Measurements from ENCODE around the gene KAT7. TPM values are rescaled to one million over a fixed set of nuclear protein-coding genes. Genes with fewer than 3 reads are reported as not detected.

Gene KAT7
- total RNA-seq, 1 experiment from 2014 or later, result 79.5 TPM

- no peaks in the 10 kb centered on the region for H4K20me1 ChIP-seq (ENCODE audit: insufficient read depth)
- no peaks in the 10 kb centered on the region for H3K79me2 ChIP-seq (ENCODE audit: insufficient read depth, low read length)
- no peak overlapping the region for H3K27ac ChIP-seq (ENCODE audit: low read depth, low read length)
- H3K27me3 ChIP-seq (ENCODE audit: insufficient read depth, low read length), result no peaks in the 10 kb centered on the region
- TF ChIP-seq ATF3 (IDR thresholded peaks at IDR 0.05), result no peak
- no peak for TF ChIP-seq FOSL1 (IDR thresholded peaks at IDR 0.05; ENCODE audit: low read depth)
- no peak for TF ChIP-seq CEBPB (IDR thresholded peaks at IDR 0.05; ENCODE audit: low read depth)
- no peak overlapping the region for H3K4me2 ChIP-seq (ENCODE audit: low read length)
- intact Hi-C loops (cut with micrococcal nuclease), result no loop called here
- H3K36me3 ChIP-seq (ENCODE audit: control insufficient read depth in 1 of 2, insufficient read depth in 2 of 2, low read length in 2 of 2), result no peaks in the 10 kb centered on the region
- H3K4me3 ChIP-seq (replicated peaks in 1 of 2; ENCODE audit: low read depth in 1 of 2, low read length in 2 of 2), result no peak overlapping the region
- POLR2A ChIA-PET, result no interaction called here
- ATAC-seq (no peak), DNase-seq (ENCODE audit: low read depth, low spot score) (no peak)
- H3K4me1 ChIP-seq (ENCODE audit: control insufficient read depth in 1 of 2, insufficient read depth in 2 of 2, low read length in 2 of 2), result no peaks in the 10 kb centered on the region; a peak in 1 of 4 replicates
- BruUV-seq (replicated peaks), result no TSS peak
- CTCF ChIA-PET, result interaction anchor here (1.0 to 1.3 kb wide), 2 partner anchors 128 to 129 kb away, joined by 4 read pairs; no protein-coding TSS in a partner anchor
- H2AFZ ChIP-seq (ENCODE audit: low read depth, low read length, poor library complexity, severe bottlenecking), result no peak overlapping the region
- RAD21 ChIA-PET (ENCODE audit: low non-redundant PET in 1 of 2, low total read pairs in 2 of 2, uncharacterized antibody in 2 of 2, unreplicated experiment in 2 of 2), result no interaction called here
- H3K9me3 ChIP-seq (ENCODE audit: control insufficient read depth in 1 of 2, insufficient read depth in 1 of 2, low read depth in 1 of 2, low read length in 2 of 2), result no peaks in the 10 kb centered on the region
- H3K9ac ChIP-seq (ENCODE audit: low read length), result no peak overlapping the region
- no peaks in the 10 kb centered on the region for H3K9me2 ChIP-seq (ENCODE audit: insufficient read depth)
These were observed 80.5 kb downstream of the KAT7 start for GRCh38 chr17:49869038-49869374.

- Histone ChIP-seq H3K36me3 (ENCODE audit: control insufficient read depth in 1 of 2, insufficient read depth in 2 of 2, low read length in 2 of 2) (no peaks in the 10 kb centered on the region), H3K79me2 (ENCODE audit: insufficient read depth, low read length) (no peaks in the 10 kb centered on the region), H3K9me3 (ENCODE audit: control insufficient read depth in 1 of 2, insufficient read depth in 1 of 2, low read depth in 1 of 2, low read length in 2 of 2) (no peaks in the 10 kb centered on the region), H4K20me1 (ENCODE audit: insufficient read depth) (no peaks in the 10 kb centered on the region), H3K9me2 (ENCODE audit: insufficient read depth) (no peaks in the 10 kb centered on the region), H2AFZ (ENCODE audit: low read depth, low read length, poor library complexity, severe bottlenecking) (no peak overlapping the region), H3K9ac (ENCODE audit: low read length) (no peak overlapping the region), H3K4me3 (replicated peaks in 1 of 2; ENCODE audit: low read depth in 1 of 2, low read length in 2 of 2) (no peak overlapping the region), H3K27me3 (ENCODE audit: insufficient read depth, low read length) (no peaks in the 10 kb centered on the region), H3K27ac (ENCODE audit: low read depth, low read length) (no peak overlapping the region), H3K4me2 (ENCODE audit: low read length) (no peak overlapping the region), H3K4me1 (ENCODE audit: control insufficient read depth in 1 of 2, insufficient read depth in 2 of 2, low read length in 2 of 2) (no peaks in the 10 kb centered on the region; a peak in 1 of 4 replicates)
- ChIA-PET CTCF (no interaction called here), POLR2A (no interaction called here), RAD21 (ENCODE audit: low non-redundant PET in 1 of 2, low total read pairs in 2 of 2, uncharacterized antibody in 2 of 2, unreplicated experiment in 2 of 2) (no interaction called here)
- DNase-seq (ENCODE audit: low read depth, low spot score), result no peak
- BruUV-seq (replicated peaks), result no TSS peak
- intact Hi-C loops (cut with micrococcal nuclease), result no loop called here
- ATAC-seq, result no peak
- TF ChIP-seq ELF1 (IDR thresholded peaks at IDR 0.05; ENCODE audit: borderline replicate concordance, low read depth) (no peak), JUND (IDR thresholded peaks at IDR 0.05) (no peak), EZH2phosphoT487 (IDR thresholded peaks at IDR 0.05; ENCODE audit: borderline replicate concordance) (no peak), ATF3 (IDR thresholded peaks at IDR 0.05) (no peak), ZNF274 (IDR thresholded peaks at IDR 0.05; ENCODE audit: low read depth, low read length) (no peak), SRF (IDR thresholded peaks at IDR 0.05; ENCODE audit: low read depth) (no peak), CTCF (IDR thresholded peaks at IDR 0.05 in 2 of 3, conservative IDR thresholded peaks at IDR 0.05 in 1 of 3; ENCODE audit: borderline replicate concordance in 1 of 3, insufficient read depth in 1 of 3, low read depth in 2 of 3, low read length in 2 of 3) (no peak), EGR1 (IDR thresholded peaks at IDR 0.05; ENCODE audit: low read depth) (no peak), FOSL1 (IDR thresholded peaks at IDR 0.05; ENCODE audit: low read depth) (no peak), ZFX (IDR thresholded peaks at IDR 0.05) (no peak), CBX3 (IDR thresholded peaks at IDR 0.05; ENCODE audit: low read depth) (no peak), CEBPB (IDR thresholded peaks at IDR 0.05; ENCODE audit: low read depth) (no peak), POLR2A (IDR thresholded peaks at IDR 0.05; ENCODE audit: borderline replicate concordance, extremely low read depth, insufficient read depth, insufficient read length) (no peak), MAX (IDR thresholded peaks at IDR 0.05) (no peak), REST (IDR thresholded peaks at IDR 0.05; ENCODE audit: low read depth) (no peak), EZH2 (IDR thresholded peaks at IDR 0.05) (no peak), RAD21 (IDR thresholded peaks at IDR 0.05; ENCODE audit: low read depth) (no peak), SIN3A (IDR thresholded peaks at IDR 0.05; ENCODE audit: low read depth) (no peak)
These were observed 81.8 kb downstream of the KAT7 start for GRCh38 chr17:49870298-49870697.

All from HCT116 (cell line).